ENCODE data around the gene GATA6.

Gene GATA6

DNA sequence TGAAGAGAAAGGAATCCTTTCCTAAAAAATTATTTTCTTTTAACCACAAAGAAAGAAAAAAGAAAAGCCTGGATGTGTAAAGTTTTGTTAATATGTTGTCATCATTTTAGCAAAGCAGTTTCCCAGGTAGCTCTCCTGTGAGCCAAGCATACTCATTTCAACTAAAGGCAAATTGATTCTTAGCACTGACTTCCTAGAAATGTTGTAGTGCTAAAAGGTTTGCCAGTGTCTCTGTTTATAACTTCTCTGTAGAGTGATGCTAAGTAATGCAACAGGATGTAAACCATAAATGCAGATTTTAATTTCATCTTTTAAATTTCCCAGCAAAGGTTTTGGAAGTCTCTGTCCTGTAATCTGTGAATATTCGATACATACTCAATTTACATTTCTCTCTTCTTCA, 10.2 kb downstream of the GATA6 start (continued):
- TF ChIP-seq, protein P1, sequence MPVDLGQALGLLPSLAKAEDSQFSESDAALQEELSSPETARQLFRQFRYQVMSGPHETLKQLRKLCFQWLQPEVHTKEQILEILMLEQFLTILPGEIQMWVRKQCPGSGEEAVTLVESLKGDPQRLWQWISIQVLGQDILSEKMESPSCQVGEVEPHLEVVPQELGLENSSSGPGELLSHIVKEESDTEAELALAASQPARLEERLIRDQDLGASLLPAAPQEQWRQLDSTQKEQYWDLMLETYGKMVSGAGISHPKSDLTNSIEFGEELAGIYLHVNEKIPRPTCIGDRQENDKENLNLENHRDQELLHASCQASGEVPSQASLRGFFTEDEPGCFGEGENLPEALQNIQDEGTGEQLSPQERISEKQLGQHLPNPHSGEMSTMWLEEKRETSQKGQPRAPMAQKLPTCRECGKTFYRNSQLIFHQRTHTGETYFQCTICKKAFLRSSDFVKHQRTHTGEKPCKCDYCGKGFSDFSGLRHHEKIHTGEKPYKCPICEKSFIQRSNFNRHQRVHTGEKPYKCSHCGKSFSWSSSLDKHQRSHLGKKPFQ (tag by site-specific recombination; IDR thresholded peaks at IDR 0.05) = no peak
- TF ChIP-seq GLI4 (tag by site-specific recombination; IDR thresholded peaks at IDR 0.05) = no peak
- TF ChIP-seq ZNF114 (tag by site-specific recombination; IDR thresholded peaks at IDR 0.05) = no peak
- no peak for TF ChIP-seq GLIS2 (tag by site-specific recombination; IDR thresholded peaks at IDR 0.05)
- no peak for TF ChIP-seq ZNF600 (tag by site-specific recombination; IDR thresholded peaks at IDR 0.05)

DNA sequence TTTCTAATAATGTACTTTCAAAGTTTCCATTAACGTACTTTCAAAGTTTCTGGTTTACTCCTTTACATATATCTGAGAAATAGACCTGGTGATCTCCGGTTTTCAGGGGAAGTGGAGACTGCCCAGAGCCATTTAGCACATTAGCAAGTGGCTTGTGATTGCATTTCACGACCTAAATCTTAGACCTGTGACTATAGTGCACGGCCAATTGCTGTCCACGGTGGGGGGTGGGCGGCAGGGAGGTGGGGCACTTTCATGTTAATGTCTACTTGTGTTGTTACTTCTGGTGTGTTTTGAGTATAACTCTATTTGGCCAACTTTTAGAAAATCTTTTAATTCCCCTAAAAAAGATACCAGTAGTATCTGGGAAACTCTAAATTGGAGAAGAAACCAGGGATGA, 11.3 kb downstream of the GATA6 start:
- TF ChIP-seq, protein P2, sequence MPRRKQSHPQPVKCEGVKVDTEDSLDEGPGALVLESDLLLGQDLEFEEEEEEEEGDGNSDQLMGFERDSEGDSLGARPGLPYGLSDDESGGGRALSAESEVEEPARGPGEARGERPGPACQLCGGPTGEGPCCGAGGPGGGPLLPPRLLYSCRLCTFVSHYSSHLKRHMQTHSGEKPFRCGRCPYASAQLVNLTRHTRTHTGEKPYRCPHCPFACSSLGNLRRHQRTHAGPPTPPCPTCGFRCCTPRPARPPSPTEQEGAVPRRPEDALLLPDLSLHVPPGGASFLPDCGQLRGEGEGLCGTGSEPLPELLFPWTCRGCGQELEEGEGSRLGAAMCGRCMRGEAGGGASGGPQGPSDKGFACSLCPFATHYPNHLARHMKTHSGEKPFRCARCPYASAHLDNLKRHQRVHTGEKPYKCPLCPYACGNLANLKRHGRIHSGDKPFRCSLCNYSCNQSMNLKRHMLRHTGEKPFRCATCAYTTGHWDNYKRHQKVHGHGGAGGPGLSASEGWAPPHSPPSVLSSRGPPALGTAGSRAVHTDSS (tag by site-specific recombination; IDR thresholded peaks at IDR 0.05) = no peak
- TF ChIP-seq ZSCAN16 (tag by site-specific recombination; IDR thresholded peaks at IDR 0.05) (no peak), ZNF146 (tag by site-specific recombination; IDR thresholded peaks at IDR 0.05) (no peak), SETDB1 (IDR thresholded peaks at IDR 0.05; ENCODE audit: insufficient read length, low read length) (no peak), ZNF248 (tag by site-specific recombination; IDR thresholded peaks at IDR 0.05) (no peak), YY2 (tag by site-specific recombination; IDR thresholded peaks at IDR 0.05) (no peak), ZNF585B (tag by site-specific recombination; IDR thresholded peaks at IDR 0.05) (no peak), ZNF701 (tag by site-specific recombination; IDR thresholded peaks at IDR 0.05) (no peak), ZNF121 (tag by site-specific recombination; IDR thresholded peaks at IDR 0.05) (no peak), GLIS1 (tag by site-specific recombination; IDR thresholded peaks at IDR 0.05) (no peak), ZNF843 (tag by site-specific recombination; IDR thresholded peaks at IDR 0.05) (no peak), ZNF423 (tag by site-specific recombination; IDR thresholded peaks at IDR 0.05) (no peak), ZNF670 (tag by site-specific recombination; IDR thresholded peaks at IDR 0.05; ENCODE audit: low read depth) (no peak)
- TF ChIP-seq, protein P3, sequence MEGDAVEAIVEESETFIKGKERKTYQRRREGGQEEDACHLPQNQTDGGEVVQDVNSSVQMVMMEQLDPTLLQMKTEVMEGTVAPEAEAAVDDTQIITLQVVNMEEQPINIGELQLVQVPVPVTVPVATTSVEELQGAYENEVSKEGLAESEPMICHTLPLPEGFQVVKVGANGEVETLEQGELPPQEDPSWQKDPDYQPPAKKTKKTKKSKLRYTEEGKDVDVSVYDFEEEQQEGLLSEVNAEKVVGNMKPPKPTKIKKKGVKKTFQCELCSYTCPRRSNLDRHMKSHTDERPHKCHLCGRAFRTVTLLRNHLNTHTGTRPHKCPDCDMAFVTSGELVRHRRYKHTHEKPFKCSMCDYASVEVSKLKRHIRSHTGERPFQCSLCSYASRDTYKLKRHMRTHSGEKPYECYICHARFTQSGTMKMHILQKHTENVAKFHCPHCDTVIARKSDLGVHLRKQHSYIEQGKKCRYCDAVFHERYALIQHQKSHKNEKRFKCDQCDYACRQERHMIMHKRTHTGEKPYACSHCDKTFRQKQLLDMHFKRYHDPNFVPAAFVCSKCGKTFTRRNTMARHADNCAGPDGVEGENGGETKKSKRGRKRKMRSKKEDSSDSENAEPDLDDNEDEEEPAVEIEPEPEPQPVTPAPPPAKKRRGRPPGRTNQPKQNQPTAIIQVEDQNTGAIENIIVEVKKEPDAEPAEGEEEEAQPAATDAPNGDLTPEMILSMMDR (tag by site-specific recombination; IDR thresholded peaks at IDR 0.05) = no peak
- TF ChIP-seq, protein P4, sequence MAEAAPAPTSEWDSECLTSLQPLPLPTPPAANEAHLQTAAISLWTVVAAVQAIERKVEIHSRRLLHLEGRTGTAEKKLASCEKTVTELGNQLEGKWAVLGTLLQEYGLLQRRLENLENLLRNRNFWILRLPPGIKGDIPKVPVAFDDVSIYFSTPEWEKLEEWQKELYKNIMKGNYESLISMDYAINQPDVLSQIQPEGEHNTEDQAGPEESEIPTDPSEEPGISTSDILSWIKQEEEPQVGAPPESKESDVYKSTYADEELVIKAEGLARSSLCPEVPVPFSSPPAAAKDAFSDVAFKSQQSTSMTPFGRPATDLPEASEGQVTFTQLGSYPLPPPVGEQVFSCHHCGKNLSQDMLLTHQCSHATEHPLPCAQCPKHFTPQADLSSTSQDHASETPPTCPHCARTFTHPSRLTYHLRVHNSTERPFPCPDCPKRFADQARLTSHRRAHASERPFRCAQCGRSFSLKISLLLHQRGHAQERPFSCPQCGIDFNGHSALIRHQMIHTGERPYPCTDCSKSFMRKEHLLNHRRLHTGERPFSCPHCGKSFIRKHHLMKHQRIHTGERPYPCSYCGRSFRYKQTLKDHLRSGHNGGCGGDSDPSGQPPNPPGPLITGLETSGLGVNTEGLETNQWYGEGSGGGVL (tag by site-specific recombination; IDR thresholded peaks at IDR 0.05) = no peak
- TF ChIP-seq, protein P5, sequence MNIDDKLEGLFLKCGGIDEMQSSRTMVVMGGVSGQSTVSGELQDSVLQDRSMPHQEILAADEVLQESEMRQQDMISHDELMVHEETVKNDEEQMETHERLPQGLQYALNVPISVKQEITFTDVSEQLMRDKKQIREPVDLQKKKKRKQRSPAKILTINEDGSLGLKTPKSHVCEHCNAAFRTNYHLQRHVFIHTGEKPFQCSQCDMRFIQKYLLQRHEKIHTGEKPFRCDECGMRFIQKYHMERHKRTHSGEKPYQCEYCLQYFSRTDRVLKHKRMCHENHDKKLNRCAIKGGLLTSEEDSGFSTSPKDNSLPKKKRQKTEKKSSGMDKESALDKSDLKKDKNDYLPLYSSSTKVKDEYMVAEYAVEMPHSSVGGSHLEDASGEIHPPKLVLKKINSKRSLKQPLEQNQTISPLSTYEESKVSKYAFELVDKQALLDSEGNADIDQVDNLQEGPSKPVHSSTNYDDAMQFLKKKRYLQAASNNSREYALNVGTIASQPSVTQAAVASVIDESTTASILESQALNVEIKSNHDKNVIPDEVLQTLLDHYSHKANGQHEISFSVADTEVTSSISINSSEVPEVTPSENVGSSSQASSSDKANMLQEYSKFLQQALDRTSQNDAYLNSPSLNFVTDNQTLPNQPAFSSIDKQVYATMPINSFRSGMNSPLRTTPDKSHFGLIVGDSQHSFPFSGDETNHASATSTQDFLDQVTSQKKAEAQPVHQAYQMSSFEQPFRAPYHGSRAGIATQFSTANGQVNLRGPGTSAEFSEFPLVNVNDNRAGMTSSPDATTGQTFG (tag by site-specific recombination; IDR thresholded peaks at IDR 0.05; ENCODE audit: borderline replicate concordance) = no peak
- TF ChIP-seq, protein P6, sequence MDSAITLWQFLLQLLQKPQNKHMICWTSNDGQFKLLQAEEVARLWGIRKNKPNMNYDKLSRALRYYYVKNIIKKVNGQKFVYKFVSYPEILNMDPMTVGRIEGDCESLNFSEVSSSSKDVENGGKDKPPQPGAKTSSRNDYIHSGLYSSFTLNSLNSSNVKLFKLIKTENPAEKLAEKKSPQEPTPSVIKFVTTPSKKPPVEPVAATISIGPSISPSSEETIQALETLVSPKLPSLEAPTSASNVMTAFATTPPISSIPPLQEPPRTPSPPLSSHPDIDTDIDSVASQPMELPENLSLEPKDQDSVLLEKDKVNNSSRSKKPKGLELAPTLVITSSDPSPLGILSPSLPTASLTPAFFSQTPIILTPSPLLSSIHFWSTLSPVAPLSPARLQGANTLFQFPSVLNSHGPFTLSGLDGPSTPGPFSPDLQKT (IDR thresholded peaks at IDR 0.05; ENCODE audit: borderline replicate concordance, low read depth, low read length) = no peak
- TF ChIP-seq, protein P7, sequence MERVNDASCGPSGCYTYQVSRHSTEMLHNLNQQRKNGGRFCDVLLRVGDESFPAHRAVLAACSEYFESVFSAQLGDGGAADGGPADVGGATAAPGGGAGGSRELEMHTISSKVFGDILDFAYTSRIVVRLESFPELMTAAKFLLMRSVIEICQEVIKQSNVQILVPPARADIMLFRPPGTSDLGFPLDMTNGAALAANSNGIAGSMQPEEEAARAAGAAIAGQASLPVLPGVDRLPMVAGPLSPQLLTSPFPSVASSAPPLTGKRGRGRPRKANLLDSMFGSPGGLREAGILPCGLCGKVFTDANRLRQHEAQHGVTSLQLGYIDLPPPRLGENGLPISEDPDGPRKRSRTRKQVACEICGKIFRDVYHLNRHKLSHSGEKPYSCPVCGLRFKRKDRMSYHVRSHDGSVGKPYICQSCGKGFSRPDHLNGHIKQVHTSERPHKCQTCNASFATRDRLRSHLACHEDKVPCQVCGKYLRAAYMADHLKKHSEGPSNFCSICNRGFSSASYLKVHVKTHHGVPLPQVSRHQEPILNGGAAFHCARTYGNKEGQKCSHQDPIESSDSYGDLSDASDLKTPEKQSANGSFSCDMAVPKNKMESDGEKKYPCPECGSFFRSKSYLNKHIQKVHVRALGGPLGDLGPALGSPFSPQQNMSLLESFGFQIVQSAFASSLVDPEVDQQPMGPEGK (tag by site-specific recombination; IDR thresholded peaks at IDR 0.05) = no peak
- TF ChIP-seq, protein P8, sequence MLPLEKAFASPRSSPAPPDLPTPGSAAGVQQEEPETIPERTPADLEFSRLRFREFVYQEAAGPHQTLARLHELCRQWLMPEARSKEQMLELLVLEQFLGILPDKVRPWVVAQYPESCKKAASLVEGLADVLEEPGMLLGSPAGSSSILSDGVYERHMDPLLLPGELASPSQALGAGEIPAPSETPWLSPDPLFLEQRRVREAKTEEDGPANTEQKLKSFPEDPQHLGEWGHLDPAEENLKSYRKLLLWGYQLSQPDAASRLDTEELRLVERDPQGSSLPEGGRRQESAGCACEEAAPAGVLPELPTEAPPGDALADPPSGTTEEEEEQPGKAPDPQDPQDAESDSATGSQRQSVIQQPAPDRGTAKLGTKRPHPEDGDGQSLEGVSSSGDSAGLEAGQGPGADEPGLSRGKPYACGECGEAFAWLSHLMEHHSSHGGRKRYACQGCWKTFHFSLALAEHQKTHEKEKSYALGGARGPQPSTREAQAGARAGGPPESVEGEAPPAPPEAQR (tag by site-specific recombination; IDR thresholded peaks at IDR 0.05) = no peak
- Histone ChIP-seq H3K4me3 (ENCODE audit: low read depth, low read length) (no peak overlapping the region), H3K27ac (ENCODE audit: extremely low read depth, low read depth, low read length) (no peak overlapping the region), H3K9me3 (ENCODE audit: control insufficient read depth, insufficient read depth, low read depth, low read length) (no peaks in the 10 kb centered on the region), H3K36me3 (ENCODE audit: control insufficient read depth in 2 of 2, insufficient read depth in 1 of 2, low read length in 2 of 2) (peaks cover 51 to 67% of the 10 kb centered on the region in 2 experiments), H3K4me1 (ENCODE audit: control insufficient read depth, insufficient read depth, low read length) (peaks cover 46% of the 10 kb centered on the region)
- CTCF ChIA-PET = no interaction called here
- POLR2A ChIA-PET = interaction anchor here (1.3 kb wide), 1 partner anchor 10 kb away, joined by 4 read pairs; no protein-coding TSS in a partner anchor

All from HEK293 (cell line).